VCaP (cell line): ENCODE data around the gene YAE1.

Experiments
- H3K27ac ChIP-seq: fragments of 450-650 bp; 2 replicates; pipeline ENCODE4 v1.5.1; 2017
- CTCF ChIP-seq: fragments of 450-650 bp; conservative IDR thresholded peaks from 2 replicates; pipeline ENCODE4 v1.5.1; 2017; ENCODE audit warnings: mild to moderate bottlenecking, moderate library complexity

YAE1 gene

GRCh38 chr7:39589323-39590111, 23.3 kb downstream of the YAE1 start:
- no peak for TF ChIP-seq CTCF
- H3K27ac ChIP-seq, result no peak overlapping the region

- H3K27ac ChIP-seq, result no peak overlapping the region
- TF ChIP-seq CTCF, result no peak
Observed at GRCh38 chr7:39592586-39592985, 26.4 kb downstream of the YAE1 start.

GRCh38 chr7:39594988-39595620, 28.9 kb downstream of the YAE1 start:
- no peak for TF ChIP-seq CTCF
- no peak overlapping the region for H3K27ac ChIP-seq

- TF ChIP-seq CTCF, result no peak
- no peak overlapping the region for H3K27ac ChIP-seq
Observed at GRCh38 chr7:39602351-39602750, 36.1 kb downstream of the YAE1 start.

- TF ChIP-seq CTCF, result no peak
- no peak overlapping the region for H3K27ac ChIP-seq
Observed at GRCh38 chr7:39603924-39604323, 37.7 kb downstream of the YAE1 start.

GRCh38 chr7:39605087-39605486, 38.9 kb downstream of the YAE1 start:
- H3K27ac ChIP-seq, result no peak overlapping the region
- TF ChIP-seq CTCF, result no peak

GRCh38 chr7:39606352-39606751, 40.1 kb downstream of the YAE1 start:
- TF ChIP-seq CTCF, result no peak
- H3K27ac ChIP-seq, result no peak overlapping the region
